Measurements from ENCODE around the gene ASB5. TPM values are rescaled to one million over a fixed set of nuclear protein-coding genes. Genes with fewer than 3 reads are reported as not detected.
"Not testable (repeated sequence)": the region's sequence is repeated elsewhere in the genome, so short reads cannot be mapped to it uniquely, and the experiment has no call there.

ASB5 gene
- total RNA-seq, 2 donors from 2014 or later: 2.8 to 14.6 TPM

DNA sequence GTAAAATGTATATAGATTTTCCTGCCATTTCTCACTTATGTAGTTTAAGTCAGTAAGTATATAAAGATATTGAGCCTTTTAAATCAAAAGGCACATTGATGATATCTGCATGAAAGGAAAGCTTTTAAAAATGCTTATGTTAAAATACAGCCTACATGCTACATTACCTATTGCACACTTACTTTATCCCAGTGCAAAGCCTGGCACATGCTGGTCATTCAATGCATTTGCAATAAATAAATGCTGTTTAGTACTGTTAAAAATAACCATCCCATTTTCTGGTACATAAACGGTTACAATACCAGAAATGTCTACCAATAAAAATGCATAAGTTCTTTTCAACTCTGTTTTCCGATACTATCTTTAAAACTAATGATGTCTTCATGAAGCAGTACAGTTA, 51.5 kb downstream of the ASB5 start:
- Mint-ChIP-seq H3K4me3 (no peak overlapping the region), H3K4me1 (peaks cover 2% of the 10 kb centered on the region), H3K9me3 (peaks cover 4% of the 10 kb centered on the region), H3K27me3 (ENCODE audit: insufficient read depth) (no peaks in the 10 kb centered on the region), H3K36me3 (ENCODE audit: low read depth) (peaks cover 43% of the 10 kb centered on the region), H3K27ac (no peak overlapping the region)
- TF ChIP-seq CTCF (conservative IDR thresholded peaks at IDR 0.05): no peak
- DNase-seq: no peak
- Histone ChIP-seq H3K4me3 (ENCODE audit: low read length) (no peak overlapping the region), H3K4me1 (ENCODE audit: control insufficient read depth, insufficient read depth, low read length) (no peaks in the 10 kb centered on the region), H3K27ac (ENCODE audit: low read depth, low read length) (no peak overlapping the region), H3K9ac (ENCODE audit: extremely low read depth, low read length, poor library complexity, severe bottlenecking) (no peak overlapping the region), H3K27me3 (ENCODE audit: control insufficient read depth, insufficient read depth, low read length, poor library complexity, severe bottlenecking) (no peaks in the 10 kb centered on the region), H3K9me3 (ENCODE audit: control insufficient read depth, low read length) (peaks cover 15% of the 10 kb centered on the region), H3K36me3 (ENCODE audit: control insufficient read depth, insufficient read depth, low read length) (peaks cover 56% of the 10 kb centered on the region)
- WGBS, 2 experiments (ENCODE audit: insufficient coverage in 1 of 2, insufficient read length in 1 of 2): 87 to 100% methylated on average over 2 of the region's 2 CpGs

- Histone ChIP-seq H3K36me3 (ENCODE audit: control insufficient read depth, insufficient read depth, low read length) (peaks cover 31% of the 10 kb centered on the region), H3K9me3 (ENCODE audit: control insufficient read depth, low read length) (peaks cover 18% of the 10 kb centered on the region)
- not testable (repeated sequence) for H3K4me3 Mint-ChIP-seq; H3K4me1 Mint-ChIP-seq; H3K27ac Mint-ChIP-seq; H3K4me3 ChIP-seq (ENCODE audit: low read length); H3K4me1 ChIP-seq (ENCODE audit: control insufficient read depth, insufficient read depth, low read length); H3K27ac ChIP-seq (ENCODE audit: low read depth, low read length); H3K27me3 Mint-ChIP-seq (ENCODE audit: insufficient read depth); H3K9ac ChIP-seq (ENCODE audit: extremely low read depth, low read length, poor library complexity, severe bottlenecking); DNase-seq; H3K27me3 ChIP-seq (ENCODE audit: control insufficient read depth, insufficient read depth, low read length, poor library complexity, severe bottlenecking)
- peaks cover 12% of the 10 kb centered on the region for H3K9me3 Mint-ChIP-seq
- WGBS, 2 experiments (ENCODE audit: insufficient coverage in 1 of 2, insufficient read length in 1 of 2): 73 to 90% methylated on average over 2 to 3 of the region's 3 CpGs
- H3K36me3 Mint-ChIP-seq (ENCODE audit: low read depth): peaks cover 34% of the 10 kb centered on the region
These were observed 56.7 kb downstream of the ASB5 start for GRCh38 chr4:176212351-176212750.

DNA sequence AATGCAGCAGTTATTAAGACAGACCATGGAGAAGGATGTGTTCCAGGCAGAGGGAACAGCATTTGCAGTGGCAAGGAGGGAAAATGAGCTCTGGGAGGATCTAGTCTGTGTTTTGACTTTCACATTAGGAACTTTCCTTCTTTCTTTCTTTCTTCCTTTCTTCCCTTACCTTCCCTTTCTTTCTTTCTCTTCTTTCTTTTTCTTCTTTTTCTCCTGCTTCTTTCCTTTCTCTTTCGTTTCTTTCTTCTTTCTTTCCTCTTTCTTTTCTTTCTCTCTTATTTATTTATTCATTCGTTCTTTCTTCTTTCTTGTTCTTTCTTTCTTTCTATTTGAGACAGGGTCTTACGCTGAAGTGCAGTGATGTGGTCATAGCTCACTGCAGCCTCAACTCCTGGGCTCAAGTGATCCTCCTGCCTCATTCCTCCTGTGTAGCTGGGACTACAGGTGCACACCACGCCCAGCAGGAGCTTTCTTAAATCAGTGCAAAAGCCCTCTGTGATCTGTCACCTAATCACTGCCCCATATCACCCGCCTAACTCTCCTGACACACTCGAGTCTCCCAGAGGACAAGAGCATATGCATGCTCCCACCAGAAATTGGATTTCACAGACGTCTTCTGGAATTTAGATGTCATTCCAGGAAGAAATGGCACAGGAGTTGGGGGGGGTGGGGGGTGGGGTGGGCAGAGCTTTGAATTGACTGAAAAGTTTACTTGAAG, 58.3 kb downstream of the ASB5 start:
- H3K4me1 Mint-ChIP-seq: peaks cover 10% of the 10 kb centered on the region
- no peak overlapping the region for H3K27ac Mint-ChIP-seq
- H3K27me3 Mint-ChIP-seq (ENCODE audit: insufficient read depth): no peaks in the 10 kb centered on the region
- no peaks in the 10 kb centered on the region for H3K27me3 ChIP-seq (ENCODE audit: control insufficient read depth, insufficient read depth, low read length, poor library complexity, severe bottlenecking)
- H3K4me3 Mint-ChIP-seq: no peak overlapping the region
- peaks cover 27% of the 10 kb centered on the region for H3K36me3 Mint-ChIP-seq (ENCODE audit: low read depth)
- peaks cover 20% of the 10 kb centered on the region for H3K36me3 ChIP-seq (ENCODE audit: control insufficient read depth, insufficient read depth, low read length)
- no peak for TF ChIP-seq CTCF (conservative IDR thresholded peaks at IDR 0.05)
- H3K27ac ChIP-seq (ENCODE audit: low read depth, low read length): no peak overlapping the region
- peaks cover 12% of the 10 kb centered on the region for H3K9me3 Mint-ChIP-seq
- H3K4me3 ChIP-seq (ENCODE audit: low read length): no peak overlapping the region
- WGBS, 2 experiments (ENCODE audit: insufficient coverage in 1 of 2, insufficient read length in 1 of 2): 92 to 94% methylated on average over 4 to 7 of the region's 7 CpGs
- DNase-seq: no peak
- no peaks in the 10 kb centered on the region for H3K4me1 ChIP-seq (ENCODE audit: control insufficient read depth, insufficient read depth, low read length)
- peaks cover 14% of the 10 kb centered on the region for H3K9me3 ChIP-seq (ENCODE audit: control insufficient read depth, low read length)
- no peak overlapping the region for H3K9ac ChIP-seq (ENCODE audit: extremely low read depth, low read length, poor library complexity, severe bottlenecking)

Measured in endodermal cell (in vitro differentiated cells).